HG03025 (cell line): ENCODE data around the gene NTSR2.

Experiments used
- ATAC-seq: cut with Tn5 transposase; IDR thresholded peaks from one replicate; pipeline ENCODE4 v1.9.1; 2021; ENCODE audit warnings: mild to moderate bottlenecking, moderate library complexity; ENCODE audit not compliant: unreplicated experiment, low FRiP score

NTSR2 gene

DNA sequence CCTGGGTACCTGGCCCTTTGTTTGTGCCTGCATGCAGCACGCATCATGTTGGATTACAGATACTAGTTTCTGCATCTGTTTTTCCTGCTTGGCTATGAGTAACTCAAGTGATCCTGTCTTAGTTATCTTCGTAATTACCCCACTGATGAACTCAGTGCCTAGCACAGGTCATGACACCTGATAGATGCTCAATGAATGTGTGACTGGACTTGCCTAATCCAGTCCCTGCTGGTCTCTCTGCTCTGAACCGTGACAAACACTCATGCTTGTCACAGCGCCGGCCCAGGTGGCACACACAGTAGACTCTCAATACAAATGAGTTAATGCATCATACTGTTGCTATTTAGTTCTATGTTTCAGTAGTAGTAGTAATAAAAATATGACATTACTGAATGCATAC lies 31.2 kb upstream of the NTSR2 start:
- no peak for ATAC-seq

DNA sequence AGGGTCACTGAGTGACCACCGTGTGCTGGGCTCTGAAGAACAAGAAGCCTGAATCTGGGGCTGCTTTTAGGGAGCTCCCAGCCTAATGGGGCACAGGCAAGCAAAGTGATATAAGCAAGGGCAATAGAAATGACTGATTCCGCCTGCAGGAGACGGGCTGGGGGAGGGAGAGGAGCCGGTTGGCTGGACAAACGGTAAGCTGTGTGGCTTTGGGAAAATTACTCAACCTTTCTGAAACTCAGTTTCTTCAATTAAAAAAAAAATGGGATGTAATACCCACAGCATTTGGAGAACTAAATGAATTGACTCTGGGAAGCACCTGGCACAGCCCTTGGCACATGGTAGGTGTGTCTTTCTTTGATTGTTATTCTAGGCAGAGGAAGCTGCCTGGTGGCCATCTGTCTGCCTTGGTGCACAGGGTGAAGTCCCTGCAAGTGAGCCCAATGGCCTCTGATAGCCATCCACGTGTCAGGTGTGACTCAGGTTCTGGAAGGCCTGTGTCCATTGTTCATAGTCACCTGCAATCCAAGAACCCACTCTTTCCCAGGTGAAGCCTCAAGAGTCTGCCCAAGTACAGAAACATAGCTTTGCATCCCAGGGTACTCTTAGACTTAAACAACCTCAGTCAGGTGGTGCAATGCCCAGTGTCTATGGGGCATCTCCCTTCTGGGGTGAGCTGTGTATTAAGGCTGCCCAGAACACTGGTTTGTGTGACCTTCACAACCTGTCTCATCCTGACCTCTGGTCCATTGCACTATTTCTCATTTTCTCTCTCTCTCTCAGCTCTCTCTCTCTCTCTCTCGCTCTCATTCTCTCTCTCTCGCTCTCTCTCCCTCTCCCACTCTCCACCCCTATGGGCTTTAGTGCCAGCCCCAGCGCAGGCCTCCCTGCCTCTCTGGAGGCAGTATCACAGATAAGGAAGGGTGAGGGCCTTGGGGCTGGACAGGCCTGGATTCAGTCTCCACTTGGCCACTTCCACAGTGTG lies 30.0 kb upstream of the NTSR2 start:
- ATAC-seq, result no peak

DNA sequence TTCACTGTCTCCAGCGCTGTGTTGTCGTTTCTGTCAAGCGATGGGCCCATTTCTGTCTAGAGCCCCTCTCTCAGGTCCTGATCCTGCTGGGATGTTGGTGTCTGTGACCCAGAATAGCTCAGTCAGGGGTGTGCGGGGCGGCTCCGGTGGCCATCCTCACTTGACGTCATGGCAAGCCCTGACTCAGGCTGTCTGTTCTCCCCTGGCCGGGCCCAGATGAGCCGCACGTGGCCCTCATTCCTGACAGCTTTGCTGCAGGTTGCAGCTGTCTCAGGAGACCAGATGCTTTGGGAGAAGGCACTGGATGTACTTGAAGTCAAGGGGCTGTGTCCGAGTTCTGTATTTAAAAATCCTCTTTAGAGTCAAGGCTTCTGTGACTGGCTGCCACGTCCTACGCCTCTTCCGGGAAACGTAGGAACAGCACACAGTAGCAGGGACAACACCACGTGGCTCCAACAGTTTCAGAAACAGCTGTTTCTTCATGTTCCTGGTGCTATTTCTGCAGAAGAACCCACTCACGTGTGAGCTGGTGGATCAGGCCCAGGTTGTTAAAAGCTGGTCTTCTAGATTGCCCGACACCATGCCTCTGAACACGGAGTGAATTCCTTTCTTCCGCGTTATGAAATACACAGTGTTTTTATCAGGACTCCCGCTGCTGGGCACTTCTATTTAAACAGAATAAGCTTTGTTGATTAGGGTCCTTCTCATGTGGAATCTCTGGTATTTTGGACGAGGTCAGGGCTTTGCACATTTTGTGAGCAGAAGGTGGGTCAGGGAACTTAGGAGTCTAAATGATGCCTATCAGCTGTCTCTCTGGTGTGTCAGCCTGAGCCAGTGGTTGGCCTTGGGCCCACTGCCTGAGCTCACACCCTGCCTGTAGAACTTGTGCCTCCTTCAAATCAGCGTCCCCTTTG lies 28.3 kb upstream of the NTSR2 start:
- no peak for ATAC-seq

DNA sequence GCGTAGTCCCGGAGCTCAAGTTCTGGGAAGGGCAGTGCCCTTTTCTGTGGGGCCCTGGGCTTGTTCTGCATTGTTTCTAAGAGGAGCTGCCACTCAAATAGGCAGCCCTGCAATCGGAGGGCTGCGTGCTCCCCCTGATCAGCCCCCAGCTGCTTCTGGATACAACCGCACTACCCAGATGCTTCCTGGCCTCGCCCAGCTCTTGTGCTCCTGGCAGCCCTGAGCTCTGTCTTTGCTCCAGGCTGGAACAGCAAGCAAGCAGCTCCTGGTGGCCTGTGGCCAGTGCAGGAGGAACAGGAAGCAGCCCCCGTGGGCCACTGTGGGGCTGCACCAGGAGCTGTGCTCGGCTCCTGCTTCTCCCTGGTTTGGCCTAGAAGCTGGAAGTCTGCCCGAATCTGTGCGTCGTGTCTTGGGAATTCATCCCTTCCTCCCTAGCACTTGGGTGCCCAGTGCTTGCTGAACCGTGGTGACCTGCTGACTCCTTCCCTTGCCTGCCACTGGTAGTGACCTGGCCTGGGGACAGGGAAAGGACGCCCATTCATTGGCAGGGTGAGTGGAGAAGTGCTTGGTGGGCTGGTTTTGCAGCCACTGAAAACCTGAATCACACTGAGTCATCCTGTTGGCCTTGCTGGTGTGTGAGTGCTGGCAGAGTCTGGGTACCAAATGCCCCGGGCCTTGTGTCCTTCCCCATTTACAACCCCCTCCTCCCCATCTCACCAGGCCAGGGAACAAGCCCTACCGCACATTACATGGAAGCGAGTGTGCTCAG lies 27.3 kb upstream of the NTSR2 start:
- ATAC-seq, result no peak

DNA sequence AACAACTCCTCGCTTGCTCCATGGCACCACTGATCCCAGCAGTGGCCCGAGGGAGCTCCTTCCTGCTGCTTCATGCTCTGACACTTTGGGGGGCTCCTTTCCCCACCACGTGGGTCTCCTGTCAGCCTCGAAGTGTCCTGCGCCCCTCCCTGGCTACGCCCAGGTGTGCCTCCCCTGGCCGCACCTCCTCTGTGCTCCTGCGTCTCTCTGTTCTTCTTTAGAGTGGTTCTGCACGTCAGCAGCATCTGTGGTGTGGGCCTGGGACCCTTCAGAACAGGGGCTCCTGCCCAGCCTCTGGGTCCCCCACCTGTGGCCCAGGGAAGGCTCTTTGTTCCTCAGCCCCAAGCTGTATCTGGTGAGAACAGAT lies 26.7 kb upstream of the NTSR2 start:
- ATAC-seq, result no peak

DNA sequence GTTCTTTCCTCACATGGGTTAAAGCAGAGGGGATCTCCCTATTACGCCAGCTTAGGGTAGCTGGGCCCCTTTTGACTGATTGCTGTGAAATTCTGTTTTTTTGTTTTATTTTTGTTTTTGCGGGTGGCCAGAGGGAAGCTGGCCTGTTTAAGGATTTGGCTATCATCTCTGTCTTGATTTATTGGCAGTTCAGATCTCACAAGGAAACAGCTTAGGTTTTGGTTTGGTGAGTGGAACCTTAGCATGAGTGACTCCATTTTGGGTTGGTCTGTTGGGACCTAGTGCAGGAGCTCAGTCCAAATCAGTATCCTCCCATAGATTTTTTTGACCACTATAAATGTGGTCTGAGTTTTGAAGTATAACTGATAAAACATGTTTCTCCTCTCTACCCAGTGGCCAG lies 25.6 kb upstream of the NTSR2 start:
- no peak for ATAC-seq

DNA sequence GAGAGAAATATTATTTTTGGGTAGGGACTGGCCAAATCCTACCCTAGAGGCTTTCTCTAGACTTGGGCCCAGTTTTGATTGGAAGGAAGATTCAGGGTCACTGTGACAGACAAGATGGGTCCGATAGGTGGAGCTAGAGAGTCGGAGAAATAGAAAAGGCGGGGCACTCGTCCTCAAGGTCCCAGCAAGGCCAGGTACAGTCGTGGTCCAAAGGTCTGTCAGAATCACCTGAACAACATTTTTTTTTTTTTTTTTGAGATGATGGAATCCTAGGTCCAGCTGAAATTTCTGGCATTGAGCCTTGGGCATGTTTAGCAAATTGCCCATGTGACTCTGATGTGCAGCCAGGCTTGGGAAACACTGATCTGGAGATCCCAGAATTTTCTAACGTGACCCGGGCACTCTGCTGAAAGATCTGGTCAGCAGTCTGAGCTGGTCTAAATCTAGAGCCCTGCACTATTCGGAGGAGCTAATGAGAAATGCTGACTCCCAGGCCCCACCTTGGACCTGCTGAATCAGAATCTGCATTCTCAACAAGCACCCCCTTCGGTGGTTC lies 23.0 kb upstream of the NTSR2 start:
- peak; percentile 66 for ATAC-seq

DNA sequence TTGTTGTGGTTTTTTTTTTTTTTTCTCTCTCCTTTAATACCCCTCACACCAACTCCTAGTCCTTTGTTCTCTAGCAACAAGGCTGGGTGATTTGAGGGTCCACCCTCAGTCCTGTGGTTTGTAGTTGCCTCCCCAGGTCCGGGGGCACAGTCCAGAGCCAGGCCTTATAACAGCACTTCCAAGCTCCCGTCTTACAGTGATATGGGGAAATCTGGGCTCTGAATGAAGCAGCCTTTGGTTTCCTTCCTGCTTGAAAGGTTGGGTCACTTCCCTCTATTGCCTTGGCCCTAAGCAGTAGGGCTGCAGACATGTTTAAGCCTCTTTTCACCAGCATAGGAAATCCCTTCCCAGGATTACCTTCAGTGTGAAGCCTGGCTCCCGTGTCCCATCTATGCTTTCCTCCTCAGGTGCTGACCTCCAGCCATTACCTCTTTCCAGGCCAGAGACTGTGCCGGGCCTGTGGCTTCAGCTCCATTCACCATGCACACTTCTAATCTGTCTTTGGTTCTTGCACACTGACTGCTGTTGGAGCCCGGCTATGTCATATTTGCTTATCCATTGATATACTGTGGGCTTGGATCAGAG lies 21.2 kb upstream of the NTSR2 start:
- ATAC-seq, result no peak

DNA sequence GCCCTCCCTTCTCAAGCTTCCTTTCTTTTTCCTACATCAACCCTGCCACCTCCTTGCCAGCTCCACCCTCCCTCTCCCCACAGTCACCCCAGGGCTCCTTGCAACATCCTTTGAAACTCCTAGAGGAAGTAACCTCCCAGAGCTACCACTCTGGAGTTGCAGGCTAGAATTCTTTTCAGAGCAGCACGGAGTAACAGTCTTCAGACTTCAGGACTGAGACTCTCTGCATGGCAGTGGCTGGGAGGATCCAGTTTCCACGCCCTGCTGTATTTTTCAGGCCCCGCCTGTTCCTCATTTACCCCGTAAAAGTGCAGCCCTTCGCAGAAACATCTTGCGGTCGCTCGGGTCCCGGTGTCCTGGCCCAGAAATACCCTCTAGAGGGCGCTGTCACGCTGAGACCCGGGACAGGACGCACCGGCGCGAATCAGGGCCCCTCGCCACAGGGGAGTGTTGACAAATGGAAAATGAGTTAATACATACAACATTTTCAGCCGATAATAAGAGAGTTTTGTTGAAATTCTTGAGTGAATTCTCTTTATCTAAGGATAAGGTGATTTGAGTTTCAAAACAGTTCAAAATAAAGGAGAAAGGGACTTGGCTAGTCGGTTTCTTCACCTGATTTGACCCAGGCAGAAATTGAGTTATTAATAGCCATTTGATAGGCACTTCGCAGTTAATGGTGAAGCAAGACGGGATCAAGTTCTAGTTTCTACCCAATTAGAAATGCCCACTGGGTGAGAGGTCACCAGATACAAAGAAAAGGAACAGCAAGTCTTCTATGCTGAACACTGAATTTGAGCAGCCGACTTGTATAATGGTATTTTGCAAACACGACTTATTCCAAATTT lies 18.5 kb upstream of the NTSR2 start:
- ATAC-seq, result no peak

DNA sequence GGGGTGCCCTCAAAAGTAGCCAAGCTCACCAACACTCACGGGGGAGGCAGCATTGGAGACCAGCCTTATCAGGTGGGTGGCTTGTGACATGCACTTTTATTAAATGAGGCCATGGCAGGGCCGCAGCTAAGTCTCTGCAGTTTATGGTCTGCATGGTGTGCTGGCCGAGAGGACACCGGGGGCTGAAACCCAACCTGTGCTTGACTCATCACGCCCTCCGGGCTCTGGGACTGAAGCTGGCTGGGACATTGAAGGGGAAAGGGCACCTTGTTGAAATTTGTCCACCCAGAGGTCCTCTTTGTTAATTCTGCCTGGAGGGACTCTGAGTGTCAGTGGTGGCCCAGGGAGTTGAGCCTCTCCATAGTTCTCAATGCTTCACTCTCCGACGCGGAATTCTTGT lies 17.7 kb upstream of the NTSR2 start:
- no peak for ATAC-seq

DNA sequence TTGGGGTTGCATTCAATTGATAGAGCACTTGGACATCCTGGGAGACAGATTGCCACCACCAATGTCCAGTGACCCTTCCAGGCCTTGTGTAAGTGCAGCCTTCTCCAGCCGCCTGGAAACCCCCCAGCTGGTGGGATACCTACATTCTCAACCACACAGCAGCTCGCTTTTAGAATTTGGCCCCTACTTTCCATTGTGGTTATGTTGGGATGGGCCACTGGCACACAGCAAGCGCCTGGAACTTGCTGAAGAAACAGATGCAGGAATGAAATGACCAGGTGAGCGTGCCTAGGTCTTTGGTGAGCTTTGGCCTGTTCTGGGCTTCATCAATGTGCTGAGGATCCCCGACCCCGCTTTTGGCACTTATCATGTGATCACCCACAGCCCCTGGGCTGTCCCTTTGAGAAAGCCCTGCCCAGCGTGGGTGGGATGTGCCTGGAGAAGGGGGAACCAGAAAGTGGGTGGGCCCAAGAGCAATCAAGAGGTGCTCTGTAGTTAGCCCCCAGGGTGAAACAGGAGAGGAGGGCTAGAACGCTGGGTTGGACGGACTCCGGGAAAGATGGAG lies 16.0 kb upstream of the NTSR2 start:
- ATAC-seq, result no peak

DNA sequence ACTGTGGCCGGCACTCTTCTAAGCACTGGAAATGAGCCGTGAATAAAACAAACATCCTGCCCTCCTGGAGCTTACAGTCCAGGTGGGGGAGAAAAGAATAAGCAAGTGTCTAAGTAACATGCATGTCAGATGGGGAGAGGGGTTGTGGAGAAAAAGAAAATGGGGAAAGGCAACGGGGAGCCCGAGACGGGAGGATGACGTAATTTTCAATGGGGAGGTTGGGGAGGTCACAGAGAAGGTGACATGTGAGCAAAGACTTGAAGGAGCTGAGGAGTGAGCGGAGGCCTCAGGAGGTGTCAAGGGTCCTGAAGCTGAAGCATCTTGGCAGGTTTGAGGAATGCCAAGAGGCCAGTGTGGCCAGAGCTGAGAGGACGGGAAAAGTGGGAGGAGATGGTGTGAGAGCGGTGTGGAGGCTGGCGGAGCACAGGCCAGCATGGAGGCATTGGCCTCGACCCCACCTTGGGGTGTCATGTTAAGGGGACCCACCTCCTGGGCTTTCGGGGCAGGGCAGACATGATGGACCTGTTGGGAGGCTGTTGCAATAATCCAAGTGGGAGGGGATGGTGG lies 15.0 kb upstream of the NTSR2 start:
- ATAC-seq, result no peak

DNA sequence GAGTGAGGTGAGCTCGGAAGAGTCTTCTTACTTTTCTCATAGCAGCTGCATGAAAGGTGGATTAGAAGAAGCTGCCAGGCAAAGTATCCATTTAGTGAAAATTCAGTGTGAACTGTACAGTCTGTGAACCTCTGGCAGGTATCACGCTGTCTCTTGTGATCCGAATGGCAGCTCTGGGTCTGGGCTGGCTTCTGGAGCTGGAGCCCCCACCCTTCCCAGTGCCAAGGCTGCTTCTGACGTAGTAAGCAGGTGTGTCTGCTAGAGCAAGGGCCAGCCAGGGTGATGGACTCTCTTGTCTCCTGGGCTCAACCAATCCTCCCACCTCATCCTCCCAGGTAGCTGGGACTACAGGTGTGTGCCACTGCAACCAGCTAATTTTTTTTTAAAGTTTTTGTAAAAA lies 14.0 kb upstream of the NTSR2 start:
- ATAC-seq, result no peak

DNA sequence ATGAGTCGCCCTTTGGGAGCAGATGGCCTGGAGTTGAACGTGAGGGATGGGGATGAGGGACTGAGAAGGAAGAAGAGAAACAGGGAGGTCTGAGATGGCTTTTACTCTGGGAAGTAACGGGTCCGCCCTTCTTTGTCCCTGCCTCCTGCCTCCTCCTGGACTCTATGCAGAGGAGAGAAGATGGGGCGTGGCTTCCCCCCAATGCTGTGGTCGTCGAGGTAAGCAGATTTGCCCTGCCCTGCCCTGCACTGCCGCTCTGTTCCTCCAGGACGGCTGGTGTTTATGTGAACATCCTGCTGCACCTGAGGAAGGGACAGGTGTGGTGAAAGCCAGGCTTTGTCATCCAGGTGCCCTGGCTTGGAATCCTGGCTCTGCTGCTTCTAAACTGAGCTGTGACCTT lies 13.5 kb upstream of the NTSR2 start:
- ATAC-seq, result no peak

DNA sequence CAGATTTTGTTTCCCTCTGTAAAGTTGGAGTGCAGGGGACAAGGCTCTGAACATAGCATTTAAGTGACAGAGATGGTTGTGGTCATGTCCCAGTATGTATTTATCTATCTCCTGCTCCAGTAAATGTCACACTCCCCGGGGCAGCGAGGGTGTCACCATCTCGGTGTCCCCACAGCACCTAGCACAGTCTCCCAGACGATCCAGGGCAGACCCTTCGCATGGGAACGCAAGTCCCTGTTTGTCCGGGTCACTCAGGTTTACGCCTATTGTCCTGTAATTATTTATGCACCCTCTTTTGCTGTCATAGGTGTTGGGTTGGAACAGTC lies 12.6 kb upstream of the NTSR2 start:
- no peak for ATAC-seq

DNA sequence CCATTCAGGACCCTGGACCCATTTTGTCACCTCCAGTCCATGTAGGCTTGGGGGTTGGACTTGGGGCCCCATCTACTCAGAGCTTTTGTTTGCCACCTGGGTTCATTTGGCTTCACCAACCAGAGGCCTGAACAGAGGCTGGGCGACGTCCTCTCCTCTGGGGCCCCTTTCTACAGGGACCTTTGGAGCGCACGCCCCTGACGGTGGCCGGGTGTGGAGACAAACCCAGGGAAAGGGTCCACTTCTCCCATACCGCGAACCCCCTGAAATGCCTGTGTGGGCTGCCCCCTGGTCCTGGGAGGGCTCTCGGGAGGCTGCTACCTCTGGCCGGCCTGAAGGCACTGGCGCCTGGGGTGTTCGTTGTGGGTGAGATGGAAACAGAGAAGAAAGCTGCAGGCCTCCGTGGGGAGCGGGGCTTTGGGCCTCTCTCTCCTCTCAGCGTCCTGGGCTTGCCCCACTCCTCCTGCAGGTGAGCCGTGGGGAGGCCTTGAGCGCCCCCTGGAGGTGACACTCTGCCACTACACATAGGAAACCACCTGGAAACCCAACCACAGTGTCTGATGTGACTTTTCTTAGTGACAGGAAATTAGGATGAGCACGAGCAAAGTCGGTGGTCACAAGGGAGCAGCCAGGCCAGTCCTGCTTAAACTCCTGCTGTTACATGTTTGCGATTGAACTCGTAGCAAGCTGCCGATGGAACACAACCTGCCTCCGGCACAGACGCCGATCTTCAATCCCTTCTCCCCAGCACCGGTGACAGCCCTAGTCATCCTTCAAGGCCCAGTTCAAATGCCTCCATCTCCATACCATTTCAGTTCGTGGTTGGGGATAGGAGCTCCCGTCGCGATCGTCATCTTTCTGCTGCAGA lies 12.0 kb upstream of the NTSR2 start:
- no peak for ATAC-seq

DNA sequence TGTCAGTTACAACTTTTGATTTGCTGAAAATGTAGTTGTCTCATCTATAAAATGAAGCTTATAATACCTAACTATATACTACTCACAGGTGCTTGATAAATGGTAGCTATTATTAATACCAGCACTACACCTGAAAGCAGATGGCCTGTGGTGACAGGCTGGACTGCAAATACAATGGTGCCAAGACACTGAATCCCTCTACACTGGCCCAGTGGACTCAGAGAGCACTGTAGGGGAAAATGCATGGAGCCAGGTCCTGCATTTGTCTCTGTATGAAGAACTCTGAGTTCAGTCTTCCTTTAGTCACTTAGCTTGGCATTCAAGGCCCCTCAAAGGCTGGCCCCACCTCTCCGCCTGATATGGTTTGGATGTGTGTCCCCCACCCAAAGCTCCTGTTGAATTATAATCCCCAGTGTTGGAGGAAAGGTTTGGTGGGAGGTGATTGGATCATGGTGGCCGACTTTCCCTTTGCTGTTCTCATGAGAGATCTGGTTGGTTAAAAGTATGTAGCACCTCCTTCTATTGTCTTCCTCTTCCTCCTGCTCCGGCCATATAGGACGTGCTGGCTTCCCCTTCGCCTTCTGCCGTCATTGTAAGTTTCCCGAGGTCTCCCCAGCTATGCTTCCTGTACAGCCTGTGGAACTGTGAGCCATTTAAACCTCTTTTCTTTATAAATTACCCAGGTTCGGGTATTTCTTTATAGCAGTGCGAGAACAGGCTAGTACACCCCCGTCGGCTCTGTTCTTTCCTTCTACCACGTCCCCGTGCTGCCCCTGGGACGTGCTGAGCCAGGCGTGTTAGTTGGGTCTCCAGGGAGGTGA lies 11.1 kb upstream of the NTSR2 start:
- ATAC-seq, result no peak
